GM18951 (cell line): ENCODE measurements around the gene METTL1.
"Not testable (repeated sequence)": the region's sequence is repeated elsewhere in the genome, so short reads cannot be mapped to it uniquely, and the experiment has no call there.

ENCODE experiments used
- POLR2A ChIP-seq: IDR thresholded peaks from 4 replicates; pipeline ENCODE4 v1.6.1; 2011; ENCODE audit warnings: mild to moderate bottlenecking; ENCODE audit not compliant: insufficient read length, insufficient read depth; ENCODE audit errors: extremely low read depth
- in situ Hi-C: fragments of 300-500 bp; cut with MboI; formaldehyde crosslinking; loops from one replicate; pipeline ENCODE4 v1.12.0; 2022; ENCODE audit warnings: low sequenced_read_pairs, mixed read lengths, inconsistent platforms; ENCODE audit not compliant: unreplicated experiment

Gene METTL1

DNA sequence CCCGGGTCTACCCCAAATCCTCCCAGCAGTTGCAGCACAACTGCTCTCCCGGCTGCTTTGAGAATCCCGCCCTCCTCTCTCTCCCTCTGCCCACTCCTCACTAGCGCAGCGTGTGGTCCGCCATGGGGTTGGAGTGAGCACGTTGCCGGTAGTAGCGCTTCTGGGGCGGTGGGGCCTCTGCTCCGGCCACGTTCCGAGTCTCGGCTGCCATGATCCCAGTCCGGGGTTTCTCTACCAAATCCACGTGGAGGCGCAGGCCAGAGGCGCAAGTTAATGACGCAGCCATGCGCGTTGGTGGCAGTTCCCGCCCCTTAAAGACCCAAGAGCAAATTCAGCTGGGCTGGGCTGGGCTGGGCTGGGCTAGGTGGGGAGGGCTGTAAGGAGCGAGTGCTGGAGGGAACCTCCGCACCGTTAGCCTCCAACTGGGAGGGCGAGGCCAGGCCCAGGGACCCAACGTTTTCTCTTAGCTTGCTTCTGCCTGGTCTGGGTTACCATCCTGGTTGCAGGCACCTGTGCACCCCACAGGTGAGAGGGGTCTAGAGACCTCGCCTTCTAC, at the start of gene METTL1:
TSS of gene METTL1 (minus strand) at position 233 of the 556 bp plus-strand sequence. CDS start at position 211, 22 bp downstream.
- in situ Hi-C loops: no loop called here
- peak; percentile 81 for TF ChIP-seq POLR2A

DNA sequence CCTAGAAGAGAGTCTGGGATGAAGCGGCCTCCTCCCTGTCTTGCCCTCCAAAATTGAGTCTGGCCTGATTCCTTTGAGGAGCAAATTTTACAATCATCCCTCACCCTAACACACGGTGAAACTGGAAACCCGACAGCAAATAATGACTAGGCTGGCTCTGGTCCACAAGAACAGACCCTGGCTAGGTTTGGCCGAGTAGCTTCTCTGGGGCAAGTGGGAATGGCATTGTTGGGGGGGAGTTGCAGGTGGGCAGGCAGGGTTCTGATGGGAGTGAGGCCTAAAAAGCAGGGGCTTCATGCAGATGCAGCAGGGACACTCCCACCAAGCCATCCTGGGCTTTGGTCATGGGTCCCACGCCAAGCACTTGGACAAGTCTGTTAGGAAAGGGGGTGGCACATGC, 49.1 kb upstream of the METTL1 start:
- in situ Hi-C loops: not testable (repeated sequence)

DNA sequence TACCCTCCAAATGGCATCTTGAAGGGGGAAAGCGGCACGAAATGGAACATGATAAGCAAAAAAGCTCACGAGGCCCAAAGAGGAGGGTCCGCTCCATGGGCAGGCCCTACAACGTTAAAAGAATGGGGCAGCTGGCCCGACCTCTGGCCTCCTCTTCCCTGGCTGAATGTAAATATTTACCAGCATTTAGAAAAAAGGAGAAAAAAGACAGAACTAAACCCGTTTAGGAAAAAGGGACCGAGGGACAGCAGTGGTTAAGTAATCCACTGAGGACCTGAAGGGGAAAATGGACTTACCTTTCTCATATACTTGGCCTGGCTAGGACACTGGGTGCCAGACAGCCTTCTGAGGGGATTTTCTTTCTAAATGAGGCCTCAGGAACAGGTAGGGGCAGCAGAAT, 48.2 kb upstream of the METTL1 start:
- in situ Hi-C loops: not testable (repeated sequence)

DNA sequence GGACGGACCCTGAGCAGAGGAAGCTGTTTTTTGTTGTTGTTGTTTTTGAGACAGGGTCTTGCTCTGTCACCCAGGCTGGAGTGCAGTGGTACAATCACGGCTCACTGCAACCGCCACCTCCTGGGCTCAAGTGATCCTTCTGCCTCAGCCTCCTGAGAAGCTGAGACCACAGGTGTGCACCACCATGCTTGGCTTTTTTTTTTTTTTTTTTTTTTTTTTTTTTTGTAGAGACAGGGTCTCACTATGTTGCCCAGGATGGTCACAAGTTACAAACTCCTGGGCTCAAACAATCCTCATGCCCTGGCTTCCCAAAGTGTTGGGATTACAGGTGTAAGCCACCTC, 46.1 kb upstream of the METTL1 start:
- in situ Hi-C loops: not testable (repeated sequence)

DNA sequence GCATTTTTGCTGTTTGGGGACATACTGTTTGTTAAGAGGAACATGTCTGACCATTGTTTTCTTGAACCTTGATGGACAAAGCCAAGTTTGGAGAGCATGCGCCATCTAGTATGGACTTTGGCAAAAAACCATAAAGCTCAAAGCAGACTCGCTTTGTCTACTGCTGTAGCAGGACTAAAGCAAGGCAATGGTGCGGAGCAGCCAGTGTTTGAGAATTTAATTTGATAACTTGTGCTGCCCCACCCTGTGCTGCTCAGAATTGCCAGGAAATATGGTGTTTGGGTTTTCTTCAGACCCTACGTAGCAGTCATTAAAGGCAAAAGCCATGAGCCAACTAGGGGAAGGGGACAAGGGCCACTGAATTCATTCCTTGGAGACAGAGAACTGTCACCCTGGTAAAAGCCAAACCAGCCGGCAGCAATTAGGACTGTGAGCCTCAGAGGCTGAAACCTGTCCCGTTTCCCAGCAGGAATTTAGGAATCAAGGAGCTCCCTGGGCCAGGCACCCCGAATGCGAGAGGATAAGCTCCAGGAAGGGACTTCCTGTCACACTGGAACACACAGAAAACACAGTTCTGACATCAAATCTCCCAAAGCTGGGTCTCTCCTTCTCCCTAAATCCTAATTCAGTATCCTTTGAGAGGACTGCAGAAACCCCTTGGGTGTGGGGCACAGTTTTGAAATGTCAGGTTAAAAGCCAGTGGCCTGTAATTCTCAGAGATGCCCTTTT, 45.5 kb upstream of the METTL1 start:
- in situ Hi-C loops: no loop called here

DNA sequence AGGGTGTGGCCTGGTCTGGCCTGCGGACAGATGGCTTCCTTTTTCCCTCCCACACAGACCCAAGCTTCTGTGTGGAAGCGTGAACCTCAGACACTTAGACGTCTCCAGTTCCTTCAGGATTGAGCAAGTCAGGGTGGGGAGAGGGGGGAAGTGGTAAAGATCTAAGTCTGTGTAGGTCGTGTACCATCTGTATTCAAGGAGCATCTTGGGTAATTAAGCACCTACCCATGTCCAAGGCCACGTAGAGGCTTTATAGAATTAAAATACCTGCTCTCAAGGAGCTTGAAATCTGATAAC, 44.9 kb upstream of the METTL1 start:
- in situ Hi-C loops: no loop called here
- TF ChIP-seq POLR2A: no peak

More for the DNA sequence above, 45.5 kb upstream of the METTL1 start:
- no peak for TF ChIP-seq POLR2A

DNA sequence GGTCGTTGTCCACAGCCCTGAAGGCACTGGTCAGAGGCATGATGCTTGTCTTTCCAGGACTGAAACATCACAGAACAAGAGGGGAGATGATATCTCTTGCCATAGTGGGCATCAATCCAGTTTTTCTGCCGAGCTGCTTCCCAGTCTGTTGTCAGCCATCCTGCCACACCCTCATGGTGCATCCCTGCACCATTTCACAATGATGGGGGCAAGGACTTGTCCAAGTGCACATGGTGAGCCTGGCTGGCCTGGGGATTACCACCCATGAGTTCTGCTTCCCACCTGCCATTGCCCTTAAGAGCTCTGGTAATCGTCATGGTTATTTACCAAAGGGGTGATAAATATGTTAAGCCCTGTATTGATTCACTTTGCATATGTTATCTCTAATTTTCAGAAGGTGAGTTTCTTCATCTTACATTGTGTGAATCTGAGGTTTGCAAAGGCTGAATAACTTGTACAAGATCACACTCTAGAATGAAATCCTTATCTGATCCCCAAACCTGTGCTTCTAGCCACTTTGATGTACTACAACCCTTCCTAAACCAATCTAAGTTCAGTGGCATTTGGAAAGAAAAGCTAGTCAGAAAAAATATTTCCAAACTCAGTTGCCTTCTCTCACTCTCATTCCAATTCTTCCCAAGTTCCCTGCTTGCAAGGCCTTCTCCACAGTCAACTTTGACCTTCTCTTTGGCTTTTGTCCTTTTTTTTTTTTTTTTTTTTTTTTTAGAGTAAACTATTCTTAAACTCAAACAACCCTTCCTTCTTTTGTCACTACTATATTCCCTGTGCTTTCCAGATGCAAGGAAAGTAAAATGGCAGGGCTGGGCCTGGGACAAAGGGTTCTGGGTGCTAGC, 44.3 kb upstream of the METTL1 start:
- no peak for TF ChIP-seq POLR2A
- in situ Hi-C loops: no loop called here

DNA sequence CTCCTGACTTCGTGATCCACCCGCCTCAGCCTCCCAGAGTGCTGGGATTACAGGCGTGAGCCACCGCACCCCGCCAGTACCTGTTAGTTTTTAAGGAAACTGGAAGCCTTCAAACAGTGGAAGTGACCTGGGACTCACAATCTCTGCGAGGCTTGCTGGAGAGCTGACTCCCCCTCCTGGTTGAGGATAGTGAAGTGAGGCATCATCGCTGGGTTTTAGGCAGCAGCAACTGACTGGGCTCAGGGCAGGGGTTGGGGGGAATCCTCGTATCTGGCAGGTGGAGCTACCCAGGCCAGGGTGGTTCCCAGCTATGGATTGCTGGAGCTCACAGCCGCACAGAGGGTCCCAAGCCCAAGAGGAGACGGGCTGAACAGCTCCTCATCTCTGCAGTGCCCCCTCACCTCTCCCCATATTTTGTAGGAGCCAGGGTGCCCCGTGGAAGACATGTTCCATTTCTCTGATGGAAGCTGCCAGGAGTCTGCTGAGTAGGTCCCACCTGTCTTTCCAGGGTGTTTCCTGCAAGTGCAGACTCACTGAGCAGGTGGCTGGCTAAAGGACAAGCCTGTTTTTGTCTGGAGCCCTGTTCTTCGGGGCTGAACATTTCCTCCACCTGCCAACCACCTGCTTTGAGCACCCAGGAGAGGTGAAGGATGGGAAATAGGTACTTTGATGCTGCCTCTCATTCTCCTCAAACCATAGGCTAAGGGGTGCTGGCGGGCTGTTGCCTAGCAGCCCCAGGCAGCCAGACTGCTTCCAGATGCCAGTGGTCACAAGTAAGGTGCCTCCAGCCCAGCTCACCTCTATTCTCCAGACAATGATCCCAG, 43.5 kb upstream of the METTL1 start:
- in situ Hi-C loops: no loop called here
- no peak for TF ChIP-seq POLR2A

DNA sequence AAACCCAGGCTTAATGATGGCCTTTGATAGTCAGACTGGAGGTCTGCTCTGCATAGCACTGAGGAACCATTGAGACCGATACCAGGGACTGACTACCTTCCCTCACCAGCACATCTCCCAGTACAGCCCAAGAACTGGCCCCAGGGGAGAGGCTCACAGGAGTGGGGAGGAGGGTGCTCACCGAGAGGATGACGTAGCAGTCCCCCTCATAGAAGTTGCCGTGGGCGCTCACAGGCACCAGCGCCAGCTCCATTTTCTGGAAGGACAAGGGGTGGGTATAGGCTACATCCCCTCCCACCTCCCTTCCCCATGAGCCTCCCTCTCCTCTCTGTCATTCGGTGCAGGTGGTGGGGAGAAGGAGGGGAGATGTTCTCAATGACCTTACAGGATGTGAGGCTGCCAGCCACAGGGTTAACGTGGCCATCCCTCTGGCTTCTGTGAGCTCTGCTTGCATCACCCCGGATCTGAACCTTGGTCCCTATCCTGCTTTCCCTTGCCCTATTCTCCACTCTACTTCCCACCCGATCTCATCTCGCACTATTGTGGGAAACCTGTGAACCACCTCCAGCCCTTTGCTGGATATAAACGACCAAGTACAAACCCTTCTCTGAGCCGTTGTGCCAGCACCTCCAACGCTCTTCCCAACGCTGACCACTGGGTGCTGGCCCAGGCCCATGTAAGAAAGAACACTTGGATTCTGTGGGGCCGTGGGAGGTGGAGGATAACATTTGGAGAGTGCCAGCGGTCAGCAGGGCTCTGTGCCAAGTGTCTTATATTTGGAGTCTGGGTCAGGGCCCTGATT, 42.3 kb upstream of the METTL1 start:
- in situ Hi-C loops: no loop called here
- no peak for TF ChIP-seq POLR2A

DNA sequence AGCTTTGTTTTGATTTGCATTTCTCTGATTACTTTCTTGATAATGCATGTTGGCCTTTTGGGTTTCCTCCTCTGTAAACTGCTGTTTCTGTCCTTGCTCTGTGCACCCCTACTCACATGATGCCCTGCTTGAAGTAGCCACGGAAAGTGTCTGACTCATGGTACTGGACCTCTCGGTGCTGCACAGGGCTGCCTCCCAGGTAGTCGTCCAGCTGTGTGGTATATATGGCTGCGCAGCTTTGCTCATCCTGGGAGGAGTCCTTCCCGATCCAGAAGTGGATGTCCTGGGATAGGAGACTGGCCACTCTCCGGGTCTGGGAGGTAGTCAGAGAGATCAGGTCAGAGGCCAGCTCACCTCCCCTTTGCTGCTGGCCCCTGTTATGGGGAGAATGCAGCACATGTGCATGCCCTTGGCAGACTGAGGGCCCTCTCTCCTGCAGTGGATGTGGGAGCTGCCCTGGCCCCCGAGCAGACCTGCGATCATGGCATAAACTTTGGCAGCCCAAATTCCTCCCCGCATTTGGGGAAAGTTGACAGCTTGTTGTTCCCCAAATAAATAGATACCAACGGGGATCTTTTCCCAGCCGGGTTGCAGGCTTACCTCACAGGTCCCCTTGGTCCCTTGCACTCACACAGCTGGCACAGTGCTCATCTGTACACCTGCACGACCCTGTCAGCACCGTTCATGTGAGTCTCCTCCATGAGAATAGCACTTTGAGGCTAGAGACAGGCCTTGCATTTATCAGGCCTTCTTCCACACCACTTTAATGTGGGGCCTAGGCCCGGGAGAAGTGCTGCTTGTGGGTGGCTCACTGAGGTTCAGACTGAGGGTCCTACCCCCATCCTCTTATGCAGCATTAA, 41.4 kb upstream of the METTL1 start:
- no peak for TF ChIP-seq POLR2A
- in situ Hi-C loops: no loop called here

DNA sequence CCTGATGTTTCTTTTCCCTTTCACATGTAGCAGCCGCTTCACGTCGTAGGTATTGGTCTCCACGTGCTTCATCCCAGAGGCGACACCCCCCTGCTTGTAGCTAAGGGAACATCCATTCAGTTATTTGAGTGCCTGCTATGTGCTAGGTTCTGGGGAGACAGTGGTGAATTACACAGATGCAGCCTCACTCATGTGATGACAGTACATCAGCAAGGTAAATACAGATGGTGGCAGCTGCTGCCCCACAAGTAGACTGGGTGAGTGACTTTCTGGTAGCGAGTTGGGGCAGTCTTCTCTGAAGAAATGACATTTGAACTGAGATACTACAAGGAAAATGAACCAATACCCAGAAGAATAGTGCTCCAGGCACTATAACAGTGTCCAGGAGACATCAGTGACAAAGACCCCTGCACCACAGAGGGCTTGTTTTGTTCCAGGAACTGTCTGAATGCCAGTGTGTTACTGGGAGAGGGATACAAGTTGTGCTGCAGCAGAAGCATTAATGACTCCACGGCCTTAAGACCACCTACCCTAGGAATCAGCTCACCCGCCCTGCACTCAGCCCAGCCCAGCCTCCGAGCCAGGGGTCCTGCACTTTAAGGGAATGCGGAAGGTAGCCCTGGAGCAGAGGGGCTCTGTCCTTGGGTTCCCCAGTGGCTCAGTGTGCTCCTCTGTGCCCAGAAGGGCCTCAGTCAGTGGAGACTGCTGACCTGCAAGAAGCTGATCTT, 39.3 kb upstream of the METTL1 start:
- in situ Hi-C loops: no loop called here
- no peak for TF ChIP-seq POLR2A
